Measurements from ENCODE around the gene NRN1.
A peak's percentile ranks its signal among the peaks of the same experiment; 100 is the strongest.

NRN1 gene

GRCh38 chr6:6003621-6004366, 2.9 kb downstream of the NRN1 start:
- in situ Hi-C loops (cut with MboI; ENCODE audit: low pct_unique_long_range_greater_than_20kb, low sequenced_read_pairs) = no loop called here
- peak; percentile 78 for DNase-seq

- DNase-seq = no peak
- in situ Hi-C loops (cut with MboI; ENCODE audit: low pct_unique_long_range_greater_than_20kb, low sequenced_read_pairs) = no loop called here
Measured at GRCh38 chr6:6002848-6003620, 3.7 kb downstream of the NRN1 start.

- no peak for DNase-seq
- in situ Hi-C loops (cut with MboI; ENCODE audit: low pct_unique_long_range_greater_than_20kb, low sequenced_read_pairs) = no loop called here
Measured at GRCh38 chr6:6002005-6002847, 4.5 kb downstream of the NRN1 start.

- in situ Hi-C loops (cut with MboI; ENCODE audit: low pct_unique_long_range_greater_than_20kb, low sequenced_read_pairs) = no loop called here
- no peak for DNase-seq
Measured at GRCh38 chr6:6001443-6001842, 5.3 kb downstream of the NRN1 start.

GRCh38 chr6:5999688-6000608, 6.8 kb downstream of the NRN1 start:
- in situ Hi-C loops (cut with MboI; ENCODE audit: low pct_unique_long_range_greater_than_20kb, low sequenced_read_pairs) = no loop called here
- peak; percentile 68 for DNase-seq

- no peak for DNase-seq
- in situ Hi-C loops (cut with MboI; ENCODE audit: low pct_unique_long_range_greater_than_20kb, low sequenced_read_pairs) = no loop called here
Measured at GRCh38 chr6:5998711-5999687, 7.7 kb downstream of the NRN1 start.

- in situ Hi-C loops (cut with MboI; ENCODE audit: low pct_unique_long_range_greater_than_20kb, low sequenced_read_pairs) = no loop called here
- DNase-seq = no peak
Measured at GRCh38 chr6:5998236-5998635, 8.5 kb downstream of the NRN1 start.

- DNase-seq = peak; percentile 74
- in situ Hi-C loops (cut with MboI; ENCODE audit: low pct_unique_long_range_greater_than_20kb, low sequenced_read_pairs) = no loop called here
Measured at GRCh38 chr6:5997420-5997987, 9.2 kb downstream of the NRN1 start.

- DNase-seq = peak; percentile 44
- in situ Hi-C loops (cut with MboI; ENCODE audit: low pct_unique_long_range_greater_than_20kb, low sequenced_read_pairs) = no loop called here
Measured at GRCh38 chr6:5996714-5997419, 9.9 kb downstream of the NRN1 start.

- in situ Hi-C loops (cut with MboI; ENCODE audit: low pct_unique_long_range_greater_than_20kb, low sequenced_read_pairs) = no loop called here
- DNase-seq = peak; percentile 78
Measured at GRCh38 chr6:5995949-5996713, 10.6 kb downstream of the NRN1 start.

- in situ Hi-C loops (cut with MboI; ENCODE audit: low pct_unique_long_range_greater_than_20kb, low sequenced_read_pairs) = no loop called here
- DNase-seq = no peak
Measured at GRCh38 chr6:5995658-5995948, 11.1 kb downstream of the NRN1 start.

- in situ Hi-C loops (cut with MboI; ENCODE audit: low pct_unique_long_range_greater_than_20kb, low sequenced_read_pairs) = no loop called here
- DNase-seq = no peak
Measured at GRCh38 chr6:5994999-5995657, 11.6 kb downstream of the NRN1 start.

GRCh38 chr6:5994234-5994998, 12.3 kb downstream of the NRN1 start:
- in situ Hi-C loops (cut with MboI; ENCODE audit: low pct_unique_long_range_greater_than_20kb, low sequenced_read_pairs) = no loop called here

GRCh38 chr6:5992551-5993225, 14.0 kb downstream of the NRN1 start:
- DNase-seq = no peak
- in situ Hi-C loops (cut with MboI; ENCODE audit: low pct_unique_long_range_greater_than_20kb, low sequenced_read_pairs) = no loop called here

More at GRCh38 chr6:5994234-5994998, 12.3 kb downstream of the NRN1 start:
- no peak for DNase-seq

GRCh38 chr6:5990786-5991185, 15.9 kb downstream of the NRN1 start:
- in situ Hi-C loops (cut with MboI; ENCODE audit: low pct_unique_long_range_greater_than_20kb, low sequenced_read_pairs) = no loop called here
- DNase-seq = no peak
